NCI-H1105 treated with DMSO at 0.1 percent for 48 hours (cell line): Measurements from ENCODE around the gene TPM1.

Experiments used
- DNase-seq: peaks from one replicate; lab custom pipeline; 2025; lab: John Stamatoyannopoulos, UW

Gene TPM1

DNA sequence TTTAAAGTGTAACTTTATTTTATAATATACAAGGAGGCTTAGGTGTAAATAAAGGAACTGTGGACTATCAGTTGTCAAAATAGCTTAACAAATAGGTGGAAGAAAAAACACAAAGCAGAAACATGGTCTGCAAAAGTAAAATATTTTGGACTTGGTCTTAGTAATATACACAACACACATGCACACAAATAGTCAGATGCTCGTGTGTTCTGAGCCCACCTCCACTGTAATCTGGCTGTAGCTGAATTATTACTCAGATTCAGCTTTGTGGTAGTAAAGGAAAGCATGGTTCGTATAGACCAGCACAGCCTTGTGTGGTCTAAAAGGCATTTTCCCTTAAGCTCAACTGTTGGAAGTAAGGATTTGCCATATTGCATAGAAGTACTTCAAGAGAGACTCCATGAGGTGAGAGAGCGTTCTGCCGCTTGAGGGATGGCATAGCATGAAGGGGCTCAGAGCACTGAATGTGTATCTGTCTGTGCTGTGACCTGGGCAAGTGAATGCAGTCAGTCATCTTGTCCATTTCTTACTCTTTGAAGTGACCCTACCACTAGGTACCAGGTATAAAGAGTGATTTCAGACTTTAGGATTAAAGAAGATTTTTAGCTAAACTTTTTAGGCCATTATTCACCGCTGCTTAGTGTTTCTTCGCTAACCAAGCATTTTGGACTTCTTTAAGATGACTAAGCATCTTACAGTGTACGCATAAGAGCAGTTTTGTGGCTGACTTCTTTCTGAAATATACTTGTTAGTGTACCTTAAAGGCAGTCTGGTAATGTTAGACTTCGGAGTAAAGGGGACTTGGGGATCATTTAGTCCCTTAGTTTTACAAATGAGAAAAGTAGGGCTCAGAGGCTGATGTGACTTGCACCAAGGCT is 15.2 kb downstream of the TPM1 start:
- DNase-seq = no peak

DNA sequence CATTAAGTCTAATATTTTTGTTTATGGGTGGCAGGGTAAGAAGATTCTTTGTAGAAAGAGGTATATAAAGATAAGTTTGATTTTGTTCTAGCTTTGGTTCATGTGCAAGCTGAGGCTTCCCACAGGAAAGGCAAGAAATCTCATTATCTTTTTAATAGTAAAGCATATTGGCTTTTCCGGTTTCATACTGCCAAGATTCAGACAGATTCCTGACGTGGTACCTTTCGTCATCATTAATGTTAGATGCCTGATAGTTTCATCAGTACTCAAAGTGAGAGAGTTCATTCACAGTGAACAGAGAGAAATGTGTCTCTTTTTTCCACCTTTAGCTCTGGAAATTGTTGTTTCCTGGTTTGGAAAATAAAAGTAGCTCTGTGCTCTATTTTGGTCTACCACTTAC is 16.5 kb downstream of the TPM1 start:
- no peak for DNase-seq

DNA sequence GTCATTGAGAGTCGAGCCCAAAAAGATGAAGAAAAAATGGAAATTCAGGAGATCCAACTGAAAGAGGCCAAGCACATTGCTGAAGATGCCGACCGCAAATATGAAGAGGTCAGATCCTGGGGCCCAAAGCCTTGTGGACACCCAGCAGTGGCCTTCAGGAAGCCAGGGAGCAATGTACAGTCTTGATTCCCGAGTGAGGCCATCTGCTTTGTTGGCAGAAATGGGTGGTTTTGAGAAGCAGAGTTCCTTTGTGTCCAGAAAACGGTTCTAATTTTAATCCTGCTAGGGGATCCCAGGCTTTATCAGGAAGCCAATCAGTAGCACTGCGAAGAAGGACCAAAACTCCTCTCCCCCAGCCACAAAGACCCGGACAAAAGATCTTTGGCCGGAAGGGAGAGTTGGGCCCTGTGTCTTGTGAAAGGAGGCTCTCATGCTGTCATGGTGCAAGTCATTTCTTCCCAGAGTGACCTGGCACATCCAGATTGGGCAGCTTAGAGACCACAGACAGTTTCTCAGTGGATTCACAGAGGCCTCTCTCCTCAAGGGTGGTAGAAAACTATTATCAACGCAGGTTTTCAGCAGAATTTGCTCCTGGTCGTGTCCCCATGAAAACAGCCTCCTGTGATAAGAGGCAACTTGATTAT is 17.1 kb downstream of the TPM1 start:
- DNase-seq = no peak

DNA sequence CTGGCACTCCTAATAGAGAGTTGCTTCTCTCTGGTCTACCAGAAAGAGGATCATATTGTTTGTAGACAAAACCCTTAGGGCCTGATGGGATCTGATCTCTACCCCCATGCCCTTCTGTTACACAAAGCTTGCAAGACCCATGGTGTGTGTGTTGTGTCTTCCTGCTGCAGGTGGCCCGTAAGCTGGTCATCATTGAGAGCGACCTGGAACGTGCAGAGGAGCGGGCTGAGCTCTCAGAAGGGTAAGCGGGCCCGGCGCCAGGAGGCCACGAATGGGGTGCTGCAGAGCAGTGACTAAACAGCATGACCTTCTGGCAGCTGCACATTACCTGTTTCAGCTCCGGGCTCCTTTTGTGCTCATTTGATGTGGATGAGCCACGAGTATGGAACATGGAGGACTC is 18.2 kb downstream of the TPM1 start:
- no peak for DNase-seq

DNA sequence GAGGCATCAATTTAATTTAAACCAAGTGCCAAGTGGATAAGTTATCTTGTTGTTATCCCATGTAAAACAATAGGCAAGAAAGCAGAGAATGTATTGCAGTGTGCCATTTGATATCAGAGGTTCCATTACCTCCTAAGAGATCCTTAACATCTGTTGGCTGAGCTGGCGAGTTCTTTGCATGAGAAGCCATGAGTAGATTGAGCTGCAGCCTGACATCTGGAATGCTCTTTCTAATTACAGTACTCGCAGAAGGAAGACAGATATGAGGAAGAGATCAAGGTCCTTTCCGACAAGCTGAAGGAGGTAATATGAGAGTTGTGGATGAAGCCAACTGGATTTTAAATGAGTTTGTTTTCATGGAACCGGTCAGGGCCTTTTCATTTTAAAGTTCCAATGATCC is 19.4 kb downstream of the TPM1 start:
- DNase-seq = no peak

DNA sequence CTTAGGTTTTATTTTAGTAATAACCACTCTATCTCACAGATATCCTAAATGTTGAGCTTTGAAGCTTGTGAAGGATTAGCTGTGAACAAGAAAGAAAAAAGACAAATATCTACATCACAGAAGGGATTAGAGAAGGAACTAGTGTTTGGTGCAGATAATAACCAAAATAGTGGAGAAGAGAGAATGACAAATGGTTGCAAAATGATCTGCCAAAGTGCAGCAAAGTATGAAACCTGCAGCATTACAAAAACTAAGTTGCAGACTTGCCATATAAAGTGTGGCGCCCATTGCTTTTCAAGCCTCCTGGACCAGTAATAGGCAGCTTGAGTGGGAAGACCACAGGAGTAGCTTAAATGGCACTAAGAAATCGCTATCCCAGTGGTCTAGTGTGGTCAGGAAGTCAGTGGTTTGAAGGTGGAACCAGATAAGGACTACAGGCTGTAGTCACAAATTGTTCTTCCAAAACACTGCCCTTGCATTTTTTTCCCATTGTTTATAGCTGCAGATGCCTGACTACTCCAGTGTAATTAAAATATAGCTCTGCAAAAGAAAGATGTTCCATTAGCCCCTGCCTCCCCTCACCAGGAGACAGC is 20.7 kb downstream of the TPM1 start:
- DNase-seq = no peak

DNA sequence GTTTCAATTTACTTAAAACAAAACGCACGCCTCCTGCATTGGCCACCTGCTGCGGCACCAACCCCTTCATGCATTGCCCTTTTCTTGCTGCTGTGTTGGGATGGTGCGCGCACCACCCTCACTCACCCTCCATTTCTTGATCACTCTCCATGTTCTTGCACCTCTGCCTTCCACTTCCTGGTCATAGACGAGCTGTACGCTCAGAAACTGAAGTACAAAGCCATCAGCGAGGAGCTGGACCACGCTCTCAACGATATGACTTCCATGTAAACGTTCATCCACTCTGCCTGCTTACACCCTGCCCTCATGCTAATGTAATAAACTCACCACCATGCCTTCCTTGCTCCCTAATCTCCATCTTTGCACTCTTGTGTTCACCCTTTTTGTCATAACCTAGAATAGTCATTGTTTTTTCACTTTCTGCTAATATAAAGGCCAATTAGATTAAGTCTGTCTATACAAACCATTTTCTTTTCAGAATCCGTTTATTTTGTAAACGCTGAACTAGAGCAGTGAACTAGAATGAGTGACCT is 21.4 kb downstream of the TPM1 start:
- no peak for DNase-seq

DNA sequence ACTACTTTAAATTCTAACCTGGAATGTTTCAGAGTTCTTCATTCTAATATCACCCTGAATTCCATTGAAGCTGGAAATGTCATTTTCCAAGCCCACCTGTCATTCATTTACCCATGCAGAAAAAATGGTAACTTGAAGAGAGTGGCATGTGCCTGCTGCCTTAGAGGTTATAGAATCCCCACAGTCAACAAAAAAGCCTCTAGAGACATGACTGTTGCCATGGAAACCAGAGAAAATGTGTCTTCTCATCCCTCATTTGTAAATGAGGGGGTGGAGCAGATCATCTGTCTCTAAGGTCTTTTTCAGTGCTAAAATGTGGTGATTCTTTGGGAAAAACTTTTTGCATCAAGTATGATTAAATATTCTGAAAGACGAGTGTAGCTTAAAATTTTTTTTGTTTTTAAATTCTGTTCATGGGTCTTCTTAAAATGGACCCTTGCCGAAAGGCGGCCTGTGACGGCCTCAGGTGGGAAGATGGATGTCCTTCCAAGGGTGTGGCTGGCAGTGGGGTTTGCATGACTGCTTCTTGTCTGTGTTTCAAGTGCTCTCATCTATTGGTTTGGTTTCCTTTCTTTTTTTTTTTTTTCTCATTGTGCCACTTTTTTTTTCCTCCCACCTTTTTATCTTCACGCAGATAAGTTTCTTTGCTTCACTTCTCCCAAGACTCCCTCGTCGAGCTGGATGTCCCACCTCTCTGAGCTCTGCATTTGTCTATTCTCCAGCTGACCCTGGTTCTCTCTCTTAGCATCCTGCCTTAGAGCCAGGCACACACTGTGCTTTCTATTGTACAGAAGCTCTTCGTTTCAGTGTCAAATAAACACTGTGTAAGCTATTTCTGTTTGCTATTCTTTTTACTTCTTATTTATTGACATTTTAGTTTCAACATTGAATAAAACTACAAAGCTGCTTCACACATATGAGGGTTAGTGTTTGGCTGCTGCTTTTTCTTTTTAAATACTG is 23.0 kb downstream of the TPM1 start:
- no peak for DNase-seq

DNA sequence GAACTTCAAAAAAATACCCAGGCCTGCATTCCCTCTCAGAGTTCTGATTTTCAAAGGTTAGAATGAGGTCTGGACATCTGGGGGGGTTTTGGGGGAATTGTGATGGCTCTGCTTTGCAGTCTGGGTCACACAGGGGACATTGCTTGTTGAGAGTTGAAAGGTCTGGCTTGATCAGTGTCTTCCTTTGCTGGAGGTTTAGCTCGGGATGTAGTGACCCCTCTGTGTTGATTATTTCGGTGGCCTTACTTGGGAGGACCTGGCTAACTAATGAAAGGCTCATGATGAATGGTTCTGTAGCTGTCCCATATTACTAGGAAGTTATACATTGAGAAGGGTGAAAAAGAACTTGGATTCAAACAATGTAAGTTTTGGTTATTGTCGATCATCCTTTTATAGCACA is 23.7 kb downstream of the TPM1 start:
- no peak for DNase-seq

DNA sequence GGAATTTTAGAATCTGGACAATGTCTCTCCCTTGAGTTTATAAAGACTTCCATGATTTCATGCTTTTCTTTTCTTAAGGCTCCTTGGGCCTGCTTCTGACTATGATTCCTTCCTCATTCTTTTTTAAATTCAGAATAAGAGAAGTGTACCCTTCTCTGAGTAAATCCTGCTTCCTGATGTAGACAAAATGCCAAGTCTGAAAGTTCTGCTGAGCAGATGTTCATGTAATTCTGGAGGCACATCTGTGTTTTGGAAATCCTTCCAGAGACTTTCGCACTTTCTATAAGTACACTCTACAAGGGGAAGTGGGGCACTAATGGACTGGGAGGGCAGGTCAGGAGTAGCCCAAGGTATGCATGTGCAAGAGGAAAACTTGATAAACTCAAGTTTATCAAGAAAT is 24.8 kb downstream of the TPM1 start:
- DNase-seq = no peak

DNA sequence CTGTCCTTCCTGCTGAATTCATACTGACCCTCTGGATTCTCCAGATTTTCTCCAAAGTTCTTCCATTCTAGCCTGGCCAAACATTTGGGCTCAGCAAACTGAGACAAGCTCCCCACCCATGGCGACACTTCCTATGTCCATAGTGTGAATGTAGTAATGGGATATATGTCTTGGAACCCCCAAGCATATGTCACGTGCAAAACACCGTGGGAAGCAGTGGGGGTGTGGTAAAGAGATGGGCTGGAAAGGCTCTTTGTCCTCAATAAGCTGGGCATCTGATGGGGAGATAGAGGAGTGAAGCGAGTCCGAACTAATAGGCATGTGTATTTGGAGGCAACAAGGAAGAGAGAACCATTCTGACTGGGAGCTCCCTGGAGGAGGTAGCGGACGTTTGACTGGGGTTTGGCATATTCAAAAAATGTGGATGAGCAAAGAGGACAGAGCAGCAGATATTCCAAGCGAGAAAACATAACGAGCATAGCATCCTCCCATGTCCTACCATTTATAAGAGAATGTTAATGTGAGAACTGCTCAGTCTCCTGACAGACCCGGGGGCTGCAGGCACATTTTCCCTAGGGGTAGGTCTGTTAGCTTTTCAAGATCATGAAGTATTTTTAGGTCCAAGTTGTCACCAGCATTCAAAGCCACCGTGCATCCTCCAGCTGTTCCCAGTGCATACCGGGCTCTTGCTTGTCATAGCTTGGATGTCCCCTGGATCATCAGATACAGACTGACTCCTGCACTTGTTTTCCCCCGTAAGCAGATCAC is 25.6 kb downstream of the TPM1 start:
- DNase-seq = no peak

DNA sequence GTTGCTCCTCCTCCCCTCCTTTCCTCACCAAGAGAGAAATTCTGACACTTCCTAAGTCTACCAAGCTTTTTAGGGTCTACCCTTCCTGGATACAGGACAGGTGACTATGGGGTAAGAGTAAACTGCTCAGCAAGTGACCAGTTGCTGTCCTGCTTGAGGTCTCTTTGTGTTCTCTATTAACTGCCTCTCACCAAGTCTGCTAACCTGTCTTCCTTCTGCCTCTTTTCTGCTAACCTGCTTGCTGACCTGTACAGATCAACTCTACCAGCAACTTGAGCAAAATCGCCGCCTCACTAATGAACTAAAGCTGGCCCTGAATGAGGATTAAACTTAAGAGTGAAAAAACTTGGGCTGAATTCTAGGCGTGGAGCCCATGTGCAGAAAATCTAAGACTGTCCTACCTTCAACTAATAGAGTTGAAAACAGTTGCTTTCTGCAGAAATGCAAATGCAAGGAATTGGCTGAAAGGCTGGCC is 27.1 kb downstream of the TPM1 start:
- DNase-seq = no peak

DNA sequence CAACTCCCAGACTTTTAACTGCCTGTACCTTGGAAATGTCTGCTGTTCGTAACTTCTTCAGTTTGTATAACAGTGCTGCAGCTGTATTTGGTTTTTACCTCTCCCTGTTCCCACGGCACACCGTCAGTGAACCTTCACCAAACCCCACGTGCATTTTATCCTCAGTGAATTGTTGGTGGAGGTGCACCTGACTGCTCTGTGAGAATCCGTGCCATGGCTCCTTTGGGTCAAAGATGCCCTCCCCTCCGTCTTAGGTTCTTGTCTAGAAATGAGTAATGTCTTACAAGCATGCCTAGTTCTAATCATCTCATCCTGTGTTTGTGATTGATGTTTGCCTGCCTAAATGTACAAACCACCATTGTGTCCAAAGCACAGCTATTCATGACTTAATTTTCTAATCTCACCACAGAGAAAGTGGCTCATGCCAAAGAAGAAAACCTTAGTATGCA is 28.2 kb downstream of the TPM1 start:
- DNase-seq = no peak

DNA sequence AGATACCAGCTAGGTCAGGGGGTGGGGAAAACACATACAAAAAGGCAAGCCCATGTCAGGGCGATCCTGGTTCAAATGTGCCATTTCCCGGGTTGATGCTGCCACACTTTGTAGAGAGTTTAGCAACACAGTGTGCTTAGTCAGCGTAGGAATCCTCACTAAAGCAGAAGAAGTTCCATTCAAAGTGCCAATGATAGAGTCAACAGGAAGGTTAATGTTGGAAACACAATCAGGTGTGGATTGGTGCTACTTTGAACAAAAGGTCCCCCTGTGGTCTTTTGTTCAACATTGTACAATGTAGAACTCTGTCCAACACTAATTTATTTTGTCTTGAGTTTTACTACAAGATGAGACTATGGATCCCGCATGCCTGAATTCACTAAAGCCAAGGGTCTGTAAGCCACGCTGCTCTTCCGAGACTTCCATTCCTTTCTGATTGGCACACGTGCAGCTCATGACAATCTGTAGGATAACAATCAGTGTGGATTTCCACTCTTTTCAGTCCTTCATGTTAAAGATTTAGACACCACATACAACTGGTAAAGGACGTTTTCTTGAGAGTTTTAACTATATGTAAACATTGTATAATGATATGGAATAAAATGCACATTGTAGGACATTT is 28.9 kb downstream of the TPM1 start:
- no peak for DNase-seq

DNA sequence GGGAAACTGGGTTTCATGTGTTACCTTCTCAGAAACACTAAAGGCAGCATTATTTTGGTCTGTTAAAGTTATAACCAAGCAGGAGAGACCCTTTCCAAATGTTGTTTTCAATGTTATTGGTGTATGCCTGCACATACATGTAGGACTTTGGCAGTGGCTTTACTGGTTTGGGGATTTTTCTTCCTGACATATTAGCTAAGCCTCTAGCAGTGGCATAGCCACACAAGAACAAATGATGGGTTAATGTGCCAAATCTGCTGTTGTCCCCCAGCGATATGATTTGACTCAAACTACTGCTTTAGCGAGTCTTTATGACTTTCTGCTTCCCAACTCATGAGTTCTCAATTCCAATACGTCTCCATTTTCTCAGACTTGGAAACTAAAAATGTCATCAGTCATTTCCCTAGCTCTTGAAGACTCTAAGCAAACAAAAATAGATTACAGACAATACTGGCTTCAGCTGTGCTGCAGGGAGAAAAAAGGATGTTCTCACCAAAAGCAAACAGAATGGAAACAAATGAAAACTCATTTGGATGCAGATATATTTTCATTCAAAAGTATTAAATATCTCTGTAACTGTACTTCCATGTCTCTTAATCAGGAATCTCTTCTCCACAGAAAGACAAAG is 29.6 kb downstream of the TPM1 start:
- no peak for DNase-seq

DNA sequence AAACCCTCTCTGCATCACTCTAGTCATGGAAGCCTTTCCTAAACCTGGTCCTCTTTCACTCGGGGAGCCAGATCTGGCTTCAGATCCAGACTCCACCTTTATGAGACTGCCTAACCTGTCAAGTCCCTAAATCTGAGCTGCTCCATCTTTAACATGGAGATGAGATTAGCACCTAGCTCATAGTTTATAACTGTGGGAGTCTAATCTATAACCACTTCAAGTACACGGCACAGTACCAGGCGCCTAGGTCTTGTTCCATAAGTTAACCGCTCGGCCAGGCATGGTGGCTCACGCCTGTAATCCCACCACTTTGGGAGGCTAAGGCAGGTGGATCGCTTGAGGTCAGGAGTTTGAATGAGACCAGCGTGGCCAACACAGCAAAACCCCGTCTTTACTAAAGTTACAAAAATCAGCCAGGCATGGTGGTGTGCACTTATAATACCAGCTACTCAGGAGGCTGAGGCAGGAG is 30.3 kb downstream of the TPM1 start:
- no peak for DNase-seq

DNA sequence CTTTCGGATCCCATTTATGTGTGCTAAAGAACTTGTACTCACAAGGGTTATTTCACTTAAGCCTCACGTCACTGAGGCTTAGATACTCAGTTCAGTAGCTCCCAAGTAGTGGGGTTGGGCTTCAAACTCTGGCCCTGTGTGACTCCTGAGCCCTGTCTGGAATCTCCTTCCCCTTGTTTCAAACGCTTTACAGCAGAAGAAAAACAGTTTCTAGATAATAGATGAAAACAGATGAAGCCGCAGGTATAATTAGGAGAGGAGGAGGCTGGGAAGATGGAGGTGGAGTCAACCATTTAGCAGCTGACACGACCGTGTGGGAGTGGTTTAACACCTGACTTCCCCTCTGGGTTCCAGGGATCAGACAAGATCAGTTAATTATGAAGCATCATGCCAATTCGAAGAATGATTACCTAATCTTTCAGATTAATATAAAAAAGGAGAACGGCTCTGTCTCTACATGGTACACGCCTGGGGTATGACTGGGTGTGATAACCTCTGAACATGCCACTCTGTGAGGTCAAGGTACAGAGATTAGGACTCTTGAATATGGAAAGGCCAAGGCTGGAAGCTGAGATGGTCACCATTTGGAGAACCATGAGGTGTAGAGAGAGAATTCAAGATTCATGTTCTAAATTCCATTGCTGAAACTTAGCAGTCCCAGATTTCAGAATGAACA is 31.1 kb downstream of the TPM1 start:
- no peak for DNase-seq

DNA sequence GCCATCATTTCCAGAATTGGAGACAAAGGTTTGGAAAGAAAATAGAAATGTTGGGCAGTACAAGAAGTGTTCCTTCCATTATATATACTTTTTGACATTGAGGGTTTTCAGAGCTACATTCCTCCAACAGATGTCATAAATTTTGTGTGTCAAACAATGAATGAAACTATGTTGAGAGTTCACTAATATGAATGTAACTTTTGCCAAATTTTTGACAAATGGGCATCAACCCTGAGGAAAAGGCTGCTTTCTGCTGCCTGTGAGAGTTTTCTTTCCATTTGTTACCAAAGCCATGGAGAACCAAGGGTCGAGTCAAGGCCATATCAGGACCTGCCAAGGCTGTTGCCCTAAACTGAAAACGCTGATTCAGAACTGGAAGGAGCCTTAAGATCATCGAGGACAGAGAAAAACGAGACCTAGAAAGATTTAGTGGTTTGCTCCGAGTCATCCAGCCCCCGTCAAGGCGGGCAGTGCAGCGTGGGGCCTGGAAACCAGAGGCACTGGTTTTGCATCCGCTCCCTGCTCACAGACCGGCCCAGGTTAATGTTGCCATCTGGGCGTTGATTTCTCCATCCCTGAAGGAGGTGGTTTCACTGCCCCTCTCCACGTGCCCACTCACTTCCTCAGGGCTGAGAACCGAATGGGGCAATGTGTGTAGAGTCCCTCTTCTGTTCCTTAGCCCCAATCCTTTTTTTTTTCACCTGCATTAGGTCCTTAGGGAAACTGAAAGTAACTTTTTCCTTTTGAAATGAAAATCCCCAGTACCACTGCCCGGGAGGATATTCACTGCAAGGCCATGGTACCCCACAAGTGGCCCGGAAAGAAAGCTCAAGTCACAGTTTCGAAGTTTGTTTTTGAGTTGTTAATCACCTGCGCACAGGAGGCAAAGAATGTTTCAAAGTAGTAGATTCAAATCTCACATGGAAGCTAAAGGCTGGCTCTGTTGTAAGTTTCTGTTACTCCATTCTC is 32.8 kb downstream of the TPM1 start:
- DNase-seq = no peak
